AG04449 (cell line): ENCODE results near the gene SLC25A12.
"Not testable (repeated sequence)": the region's sequence is repeated elsewhere in the genome, so short reads cannot be mapped to it uniquely, and the experiment has no call there.

Experiments used
- CTCF ChIA-PET: fragments of 350-600 bp; formaldehyde crosslinking; extraction: SDS; loops from one replicate; lab custom pipeline; 2021; ENCODE audit warnings: antibody characterized with exemption; lab: Yijun Ruan, JAX
- POLR2A ChIA-PET: fragments of 400-600, 350-600 bp; formaldehyde crosslinking; extraction: SDS; loops from one replicate; lab custom pipeline; 2020; ENCODE audit warnings: antibody characterized with exemption, inconsistent platforms; lab: Yijun Ruan, JAX
- DNase-seq: peaks from one replicate; pipeline ENCODE4 v3.0.0-alpha.2; 2010; ENCODE audit warnings: low read depth, low spot score
- H3K4me3 ChIP-seq: 2 replicates; pipeline ENCODE4 v1.5.1; 2011; ENCODE audit warnings: low read depth, mild to moderate bottlenecking, control low read depth, low read length
- CTCF ChIP-seq: IDR thresholded peaks from one replicate; pipeline ENCODE4 v1.5.1; 2011; ENCODE audit warnings: mild to moderate bottlenecking, moderate library complexity, low read length, control low read depth, inconsistent platforms; ENCODE audit not compliant: insufficient read depth; ENCODE audit errors: missing control alignments

The SLC25A12 gene

GRCh38 chr2:171788316-171788993 is 105.6 kb downstream of the SLC25A12 start:
- CTCF ChIA-PET = no interaction called here
- no peak overlapping the region for H3K4me3 ChIP-seq
- TF ChIP-seq CTCF = no peak
- POLR2A ChIA-PET = no interaction called here
- DNase-seq = no peak

- ChIA-PET CTCF (interaction anchor here (0.9 to 3.6 kb wide), 3 partner anchors 10 to 316 kb away, joined by 3 to 8 read pairs (median 4); no protein-coding TSS in a partner anchor), POLR2A (no interaction called here)
- H3K4me3 ChIP-seq = no peak overlapping the region
- no peak for TF ChIP-seq CTCF
- DNase-seq = no peak
Measured at GRCh38 chr2:171787333-171788072, 106.5 kb downstream of the SLC25A12 start.

GRCh38 chr2:171785450-171785849 is 108.6 kb downstream of the SLC25A12 start:
- TF ChIP-seq CTCF = no peak
- DNase-seq = no peak
- ChIA-PET POLR2A (no interaction called here), CTCF (interaction anchor here (3.6 kb wide), 1 partner anchor 25 kb away, joined by 8 read pairs; no protein-coding TSS in a partner anchor)
- no peak overlapping the region for H3K4me3 ChIP-seq

- DNase-seq = no peak
- TF ChIP-seq CTCF = no peak
- ChIA-PET POLR2A (no interaction called here), CTCF (interaction anchor here (1.6 kb wide), 1 partner anchor 17 kb away, joined by 4 read pairs; no protein-coding TSS in a partner anchor)
- no peak overlapping the region for H3K4me3 ChIP-seq
Measured at GRCh38 chr2:171778515-171778914, 115.5 kb downstream of the SLC25A12 start.

- DNase-seq, POLR2A ChIA-PET, CTCF ChIA-PET, H3K4me3 ChIP-seq: not testable (repeated sequence)
Measured at GRCh38 chr2:171774581-171774980, 119.5 kb downstream of the SLC25A12 start.

- no peak overlapping the region for H3K4me3 ChIP-seq
- ChIA-PET CTCF (interaction anchor here (1.0 to 1.1 kb wide), 2 partner anchors 171 to 341 kb away, joined by 3 read pairs; no protein-coding TSS in a partner anchor), POLR2A (no interaction called here)
- TF ChIP-seq CTCF = no peak
- no peak for DNase-seq
Measured at GRCh38 chr2:171772373-171772772, 121.7 kb downstream of the SLC25A12 start.
